Superior temporal gyrus (tissue), 1 donor: ENCODE data around the gene AGBL4.

Source experiments
- DNase-seq: peaks from one replicate; pipeline ENCODE4 v3.0.0-alpha.2; 2016; ENCODE audit errors: extremely low spot score

Gene AGBL4

DNA sequence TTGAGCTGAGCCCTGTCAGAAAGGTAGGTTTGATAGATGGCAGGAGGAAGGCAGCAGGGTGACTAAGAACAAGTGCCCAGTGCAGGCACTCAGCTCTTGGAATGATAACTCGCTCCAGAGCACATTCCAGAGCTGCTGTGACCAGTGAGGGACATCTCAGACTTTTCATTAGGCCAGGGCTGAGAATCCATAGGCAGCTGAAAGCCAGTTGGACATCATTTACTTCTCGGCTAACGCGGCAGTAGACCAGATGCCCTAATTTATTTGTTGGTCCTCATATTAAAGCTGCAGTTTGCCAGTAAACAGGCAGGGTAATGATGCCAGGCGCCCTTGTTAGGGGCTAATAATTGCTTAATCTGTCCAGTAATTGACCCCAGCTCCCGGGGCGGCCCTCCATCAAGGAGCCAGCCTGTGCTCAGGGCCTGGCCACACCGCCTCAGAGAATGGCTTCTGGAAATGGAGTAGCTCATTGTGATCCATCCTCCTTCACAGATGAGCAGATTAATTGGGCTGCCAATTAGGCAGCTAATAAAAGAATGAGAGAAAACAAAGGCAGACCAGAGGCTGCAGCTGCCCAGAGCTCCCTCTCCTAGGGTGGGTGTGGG lies 1369.0 kb downstream of the AGBL4 start:
- DNase-seq: no peak

DNA sequence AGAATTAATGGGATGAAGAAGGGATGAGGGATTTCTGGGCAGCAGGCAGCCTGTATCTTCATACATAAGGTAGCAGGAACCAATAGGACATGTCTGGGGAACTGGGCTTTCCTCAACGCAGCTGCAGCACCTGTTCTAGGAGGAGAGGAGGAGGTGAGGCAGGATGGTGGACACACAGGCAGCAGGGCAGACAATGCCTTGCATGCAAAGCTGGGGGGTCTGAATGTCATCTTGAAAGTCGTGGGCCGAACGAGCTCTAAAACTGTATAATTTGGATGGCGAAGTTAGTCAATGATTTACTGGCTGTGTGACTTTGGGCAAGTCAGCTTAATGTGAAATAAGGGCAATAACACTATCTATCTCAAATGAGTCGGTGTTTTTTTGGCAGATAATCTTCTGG lies 1371.4 kb downstream of the AGBL4 start:
- DNase-seq: no peak

- no peak for DNase-seq
Observed at GRCh38 chr1:48649880-48650279, 1373.9 kb downstream of the AGBL4 start.

DNA sequence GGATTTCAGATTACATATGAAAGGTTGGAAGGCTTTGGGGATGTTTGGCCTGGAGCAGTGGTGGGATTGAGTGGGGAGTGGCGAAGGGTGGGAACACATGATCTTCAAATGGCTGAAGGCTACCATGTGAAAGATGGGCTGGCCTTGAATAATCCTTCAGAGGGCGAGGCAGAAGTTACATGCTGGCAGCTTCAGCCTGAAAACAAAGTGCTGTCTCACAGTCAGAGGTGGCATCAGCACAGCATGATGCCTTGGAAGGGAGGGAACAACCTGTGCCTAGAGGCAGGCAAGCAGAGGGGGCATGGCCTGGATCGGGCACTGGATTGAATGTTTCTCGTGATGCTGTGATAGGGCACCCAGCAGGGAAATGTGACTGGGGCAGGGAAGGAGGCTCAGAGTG lies 1377.9 kb downstream of the AGBL4 start:
- no peak for DNase-seq

DNA sequence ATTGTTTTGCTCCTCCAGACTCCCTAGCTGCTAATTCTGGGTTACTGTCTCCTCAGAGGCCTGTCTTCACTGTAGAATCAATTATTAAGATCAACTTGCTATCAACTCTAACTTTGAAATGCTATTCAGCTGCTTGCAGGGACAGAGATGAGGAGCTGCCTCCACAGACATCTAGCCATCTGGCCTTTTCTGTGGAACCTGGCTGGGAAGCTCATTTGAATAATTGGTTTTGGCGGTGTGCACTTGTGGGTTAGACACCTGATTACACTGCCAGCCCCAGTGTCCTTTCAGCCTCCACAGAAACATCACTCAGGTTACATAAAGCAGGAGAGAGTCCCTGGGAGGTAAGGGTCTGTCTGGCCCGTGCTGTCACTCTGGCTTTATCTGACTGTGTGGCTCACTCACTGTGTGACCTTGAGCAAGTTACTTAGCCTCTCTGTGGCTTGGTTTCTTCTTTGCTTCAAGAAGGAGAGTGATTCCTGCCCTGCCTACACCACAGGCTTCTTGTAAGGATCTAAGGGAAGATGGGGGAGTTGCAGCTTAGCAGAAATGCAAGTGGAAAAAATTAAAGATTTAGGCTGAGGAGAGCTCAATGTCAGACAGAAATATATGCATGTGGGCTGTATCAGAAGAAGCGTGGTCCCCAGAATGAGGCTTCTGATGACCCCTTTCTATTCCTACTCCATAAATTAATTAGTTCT lies 1378.7 kb downstream of the AGBL4 start:
- DNase-seq: no peak

DNA sequence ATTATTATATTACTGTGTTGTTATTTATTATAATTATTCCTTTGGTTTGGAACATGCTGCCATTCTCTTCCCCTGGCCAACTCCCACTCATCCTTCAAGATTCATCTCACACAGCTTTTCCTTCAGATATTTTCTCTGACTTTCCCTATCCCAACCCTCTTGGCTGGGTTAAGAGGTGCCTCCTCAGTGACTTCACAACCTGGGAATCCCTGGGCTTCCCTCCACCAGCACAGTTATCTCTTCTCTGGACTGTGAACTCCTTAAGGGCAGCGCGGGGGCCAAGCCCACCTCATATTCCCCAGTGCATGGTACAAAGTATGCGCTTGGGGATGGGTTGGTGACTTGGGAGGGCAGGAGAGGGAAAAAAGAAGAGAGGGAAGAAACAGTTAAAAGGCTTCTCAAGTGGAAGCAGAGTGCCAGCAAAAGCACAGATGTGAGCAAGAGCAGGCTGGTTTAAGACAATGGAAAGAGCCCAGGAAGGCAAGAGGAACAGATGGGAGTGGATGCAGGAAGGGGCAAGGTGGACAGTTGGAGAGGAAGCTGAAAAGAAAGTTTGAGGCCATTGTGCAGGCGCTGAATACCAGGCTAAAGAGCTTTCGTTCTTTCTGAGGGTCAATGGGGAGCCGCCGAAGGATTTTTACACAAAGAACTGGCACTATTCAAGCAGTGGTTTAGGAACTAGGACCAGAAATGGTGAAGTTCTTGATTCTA lies 1379.4 kb downstream of the AGBL4 start:
- no peak for DNase-seq

DNA sequence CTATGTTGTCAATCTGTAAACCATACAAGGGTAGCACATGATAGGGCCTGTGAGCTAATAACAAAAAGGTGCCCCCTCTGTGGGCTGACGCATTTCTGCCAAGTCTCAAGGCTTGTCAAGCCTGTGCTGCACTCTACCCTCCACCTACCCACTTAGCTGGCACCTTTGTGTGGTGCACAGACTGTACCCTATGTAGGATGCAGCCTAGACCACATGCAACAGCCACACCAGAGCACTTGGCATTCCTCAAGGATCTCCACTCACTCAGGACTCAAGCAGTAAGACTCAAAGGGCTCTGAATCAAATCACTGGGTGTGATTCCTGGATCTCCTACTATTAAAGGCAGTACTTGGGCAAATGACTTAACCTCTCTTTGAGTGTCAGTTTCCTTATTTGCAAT lies 1380.6 kb downstream of the AGBL4 start:
- no peak for DNase-seq

DNA sequence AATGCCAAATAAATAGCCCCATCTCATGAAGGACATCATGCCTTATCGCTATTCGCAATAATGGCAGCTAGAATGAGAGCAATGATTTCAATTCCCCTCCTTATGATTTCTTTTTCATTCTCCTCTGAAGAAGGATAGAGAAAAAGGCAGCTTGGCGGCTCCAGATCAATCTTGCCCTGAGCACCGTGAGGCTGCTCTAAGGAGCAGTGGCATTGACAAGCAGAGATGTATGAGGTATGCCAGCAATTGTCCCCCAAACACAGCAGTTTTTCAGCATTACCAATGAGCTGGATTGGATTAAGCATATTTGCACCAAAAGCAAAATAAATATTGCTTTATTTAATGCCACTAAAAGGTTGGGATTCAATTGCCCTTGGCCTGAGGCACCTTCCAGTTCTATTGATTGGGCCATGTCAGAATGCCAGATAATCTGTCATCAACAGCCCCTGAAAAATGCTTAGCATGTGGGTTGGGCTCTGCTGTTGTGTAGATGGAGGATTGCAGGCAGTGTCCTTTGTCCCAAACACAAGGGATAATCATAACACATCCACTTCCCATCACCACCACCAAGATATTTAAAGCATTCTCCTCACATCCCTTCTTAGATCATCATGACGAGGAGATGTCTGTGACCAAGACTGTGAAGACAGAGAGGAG lies 1382.8 kb downstream of the AGBL4 start:
- DNase-seq: no peak

DNA sequence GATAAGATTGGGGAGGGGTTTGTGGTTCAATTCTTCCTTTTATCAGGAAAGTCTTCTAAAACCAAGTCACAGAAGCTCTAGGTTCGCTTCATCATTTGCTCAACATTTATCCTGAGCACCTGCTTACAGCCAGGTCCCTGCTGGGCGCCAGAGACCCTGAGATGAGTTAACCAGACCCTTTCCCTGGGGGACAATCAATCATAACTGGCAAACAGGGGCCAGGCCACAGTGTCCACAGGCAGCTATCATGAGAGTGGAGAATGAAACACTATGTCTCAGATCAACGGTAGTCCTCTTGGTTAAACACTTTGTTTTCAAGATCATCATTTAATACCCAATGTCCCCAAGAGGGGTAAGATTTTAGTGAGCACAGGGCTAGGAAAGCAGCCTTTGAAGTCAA lies 1393.9 kb downstream of the AGBL4 start:
- DNase-seq: no peak

DNA sequence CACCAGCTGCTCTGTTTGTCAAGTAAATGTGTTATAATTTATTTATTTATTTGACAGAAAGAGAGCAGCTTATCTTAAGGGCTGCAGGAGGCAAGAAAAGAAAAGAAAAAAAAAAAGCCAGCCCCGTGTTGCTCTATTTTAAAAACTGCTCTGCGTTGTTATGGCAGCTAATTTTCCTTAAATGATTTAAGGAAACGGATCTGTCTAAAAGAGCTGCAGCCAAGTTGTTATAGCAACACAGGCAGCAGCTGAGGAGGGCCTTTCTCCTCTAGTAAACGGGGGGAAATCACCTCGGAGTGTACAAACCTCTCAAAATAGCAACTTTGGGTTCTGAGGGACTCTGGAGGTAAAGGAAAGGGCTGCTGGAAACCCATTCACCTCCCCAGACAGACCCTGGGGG lies 1396.3 kb downstream of the AGBL4 start:
- DNase-seq: no peak

DNA sequence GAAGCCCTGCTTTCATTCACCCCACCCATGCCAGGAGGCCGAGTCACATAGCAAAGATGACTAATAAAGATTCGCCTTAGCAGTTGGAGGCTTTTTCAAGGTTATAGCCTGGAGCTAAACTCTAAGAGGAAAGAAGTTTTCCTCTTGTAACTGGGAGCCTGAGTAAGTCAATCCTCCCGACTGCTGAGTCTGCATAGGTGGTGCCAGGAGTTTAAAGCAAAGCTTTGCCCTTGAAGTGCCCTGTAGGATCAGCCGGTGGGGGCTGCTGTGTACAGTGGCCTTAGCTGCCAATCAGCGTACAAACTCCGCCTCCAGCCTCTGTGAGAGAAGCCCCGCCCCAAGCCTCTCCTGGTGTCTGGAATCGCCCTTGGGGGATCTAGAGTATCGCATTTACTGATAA lies 1404.2 kb downstream of the AGBL4 start:
- no peak for DNase-seq

DNA sequence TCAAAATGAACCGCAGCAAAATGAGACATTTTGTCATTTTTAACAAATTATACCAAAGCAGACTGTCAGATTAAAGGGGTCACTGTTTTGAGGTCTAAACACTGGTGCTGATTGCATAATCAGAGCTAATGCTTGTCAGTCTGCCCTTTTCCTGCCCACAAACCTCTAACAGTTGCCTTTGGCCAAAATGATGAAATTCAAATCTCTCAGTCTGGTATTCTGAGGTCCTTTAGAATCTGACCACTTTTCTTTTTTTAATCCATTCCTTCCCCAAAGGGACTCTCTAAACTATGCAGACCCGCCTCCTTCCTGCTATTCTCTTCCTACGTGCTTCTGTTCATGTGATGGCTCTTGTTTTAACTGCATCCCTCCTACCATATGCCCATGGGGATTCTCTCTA lies 1406.5 kb downstream of the AGBL4 start:
- DNase-seq: no peak

DNA sequence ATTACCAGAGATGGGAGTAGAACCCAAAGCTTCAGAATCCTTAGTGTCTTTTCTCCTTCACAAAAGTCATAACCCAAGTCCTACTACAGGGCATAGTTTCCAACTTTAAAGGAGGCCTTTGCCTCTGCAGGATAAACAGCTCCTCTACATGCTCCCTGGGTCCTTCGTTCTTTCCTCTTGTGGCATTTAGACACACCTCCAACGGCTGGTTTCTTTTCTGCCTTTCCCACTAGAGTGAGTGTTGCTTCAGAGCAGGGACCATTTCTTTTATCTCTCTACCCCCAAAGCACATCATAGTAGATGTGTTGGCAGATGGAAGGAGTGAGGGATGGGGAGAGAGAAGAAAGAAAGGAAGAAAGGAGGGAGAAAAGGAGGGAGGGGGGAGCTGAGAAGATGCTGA lies 1407.0 kb downstream of the AGBL4 start:
- DNase-seq: no peak

DNA sequence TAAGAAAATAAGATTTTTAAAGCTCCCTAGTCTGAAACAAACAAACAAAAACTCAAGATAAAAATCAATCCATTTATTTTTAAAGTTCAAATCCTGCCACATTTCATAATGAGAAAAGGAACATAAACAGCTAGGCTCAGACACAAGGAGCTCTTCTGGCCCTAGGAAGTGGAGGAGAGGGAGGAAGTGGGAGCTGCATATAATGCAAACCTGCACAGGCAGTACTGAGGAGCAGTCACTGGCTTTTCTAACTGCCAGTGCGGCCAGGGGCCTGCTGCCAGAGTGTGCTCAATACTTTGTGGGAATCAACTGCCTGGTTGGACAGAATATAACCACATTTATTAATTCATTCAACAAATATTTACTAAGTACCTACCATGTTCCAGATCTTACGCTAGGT lies 1411.9 kb downstream of the AGBL4 start:
- DNase-seq: no peak

DNA sequence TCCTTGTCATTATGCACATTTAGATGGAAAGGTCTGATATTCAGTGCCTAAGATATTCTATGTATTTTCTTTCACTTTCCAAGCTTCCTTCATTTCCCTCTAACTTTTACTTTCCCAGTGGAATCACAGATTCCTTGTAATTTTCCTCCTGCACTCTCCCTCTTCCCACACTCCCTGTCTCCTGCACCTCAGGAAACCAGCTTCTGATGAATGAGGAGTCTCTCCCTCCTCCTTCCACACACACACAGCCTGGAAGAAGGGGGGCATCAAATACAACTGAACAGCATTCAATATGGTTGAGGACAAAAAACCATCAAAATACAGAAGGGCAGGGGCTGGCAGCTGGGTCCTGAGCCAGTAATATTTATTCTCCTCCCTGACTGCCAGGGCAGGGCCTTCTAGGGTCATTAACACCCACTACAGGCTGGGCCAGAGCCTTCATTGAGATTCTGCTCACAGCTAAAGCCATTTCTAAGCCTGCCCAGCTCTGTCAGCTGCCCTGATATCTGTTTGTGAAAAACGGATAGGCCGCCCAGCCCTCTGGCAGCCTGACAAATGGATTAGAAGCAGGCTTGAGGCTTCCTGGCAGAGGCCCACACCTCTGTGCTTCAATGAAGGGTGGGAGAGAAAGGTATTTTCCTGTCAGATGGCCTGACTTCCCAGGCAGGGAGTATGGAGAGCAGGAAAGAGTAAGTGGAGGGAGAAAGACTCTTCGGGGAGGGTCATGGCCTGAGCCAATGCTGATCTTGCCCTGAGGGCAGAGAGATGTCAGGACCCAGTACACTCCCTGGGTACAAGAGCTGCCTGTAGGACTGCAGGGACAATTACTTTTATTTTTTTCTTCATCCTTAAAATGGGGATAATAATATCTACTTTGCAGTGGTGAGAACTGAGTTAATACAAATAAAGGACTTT lies 1412.9 kb downstream of the AGBL4 start:
- peak; percentile 79 for DNase-seq

DNA sequence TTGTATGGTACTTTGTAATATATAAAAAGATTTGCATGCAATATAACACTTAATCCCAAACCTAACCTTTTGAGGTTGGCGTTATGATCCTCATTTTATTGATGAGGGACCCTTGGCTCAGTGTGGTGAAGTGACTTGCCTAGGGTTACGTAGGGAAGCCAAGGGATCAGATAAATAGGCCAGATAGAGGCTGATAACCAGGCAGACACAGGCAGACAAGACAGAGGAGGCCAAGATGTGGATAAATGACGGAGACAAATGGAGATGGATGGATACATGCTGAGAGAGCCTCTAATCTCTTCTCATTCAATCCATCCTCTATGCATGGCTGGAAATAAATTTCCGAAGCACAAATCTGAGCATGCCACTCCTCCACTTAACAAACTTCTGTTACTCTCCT lies 1414.9 kb downstream of the AGBL4 start:
- DNase-seq: no peak

DNA sequence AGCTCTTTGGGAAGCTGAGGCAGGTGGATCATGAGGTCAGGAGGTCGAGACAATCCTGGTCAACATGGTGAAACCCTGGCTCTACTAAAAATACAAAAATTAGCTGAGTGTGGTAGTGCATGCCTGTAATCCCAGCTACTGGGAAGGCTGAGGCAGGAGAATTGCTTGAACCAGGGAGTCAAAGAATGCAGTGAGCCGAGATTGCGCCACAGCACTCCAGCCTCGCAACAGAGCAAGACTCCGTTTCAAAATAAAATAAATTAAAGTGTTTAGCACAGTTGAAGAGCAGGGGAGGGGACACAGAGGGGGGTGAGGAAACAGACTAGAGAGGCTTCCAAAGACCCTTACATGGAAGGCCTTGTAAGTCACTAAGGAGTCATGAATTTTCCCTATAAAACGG lies 1420.5 kb downstream of the AGBL4 start:
- DNase-seq: no peak

DNA sequence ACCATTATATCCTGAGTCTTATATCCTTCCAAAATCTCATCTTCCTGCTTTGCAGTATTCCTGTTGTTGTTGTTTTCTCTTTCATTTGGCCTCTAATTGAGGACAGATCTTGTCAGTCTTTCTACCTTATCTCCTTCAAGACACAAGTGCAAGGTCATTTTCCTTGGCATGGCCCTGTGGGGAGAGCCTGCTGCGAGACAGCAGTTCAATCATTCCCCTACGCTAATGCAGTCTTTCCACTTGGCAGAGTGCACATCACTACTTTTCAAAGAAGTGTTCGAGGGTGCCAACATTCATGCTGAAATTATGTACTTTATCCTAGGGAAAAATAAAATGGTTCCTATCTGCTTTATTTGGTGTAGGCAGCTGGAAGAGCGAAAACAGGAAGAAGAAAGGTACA lies 1421.4 kb downstream of the AGBL4 start:
- DNase-seq: no peak

- DNase-seq: no peak
Observed at GRCh38 chr1:48600182-48600581, 1423.6 kb downstream of the AGBL4 start.

DNA sequence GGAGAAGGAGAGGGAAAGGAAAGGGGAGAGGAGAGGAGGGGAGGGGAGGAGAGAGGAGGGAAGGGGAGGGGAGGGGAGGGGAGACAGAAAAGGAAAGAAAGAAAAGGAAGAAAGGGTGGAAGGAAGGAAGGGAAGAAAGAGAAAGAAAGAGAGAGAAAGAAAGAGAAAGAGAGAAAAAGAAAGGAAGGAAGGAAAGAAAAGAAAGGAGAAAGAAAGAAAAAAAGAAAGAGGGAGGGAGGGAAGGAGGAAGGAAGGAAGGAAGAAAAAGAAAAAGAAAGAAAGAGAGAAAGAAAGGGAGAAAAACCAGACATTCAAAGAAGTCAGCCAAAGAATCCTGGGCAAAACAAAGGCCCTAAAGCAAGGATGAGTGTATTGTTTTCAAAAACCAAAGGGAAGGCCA lies 1426.1 kb downstream of the AGBL4 start:
- DNase-seq: no peak

GRCh38 chr1:48596046-48596445 lies 1427.7 kb downstream of the AGBL4 start:
- DNase-seq: no peak

- DNase-seq: no peak
Observed at GRCh38 chr1:48595613-48596012, 1428.1 kb downstream of the AGBL4 start.
